ENCODE results near the gene MRPL43. TPM values are rescaled to one million over a fixed set of nuclear protein-coding genes. Genes with fewer than 3 reads are reported as not detected.

The MRPL43 gene
- total and polyA plus RNA-seq, 2 experiments from 2014 or later: 60.4 to 126 TPM

DNA sequence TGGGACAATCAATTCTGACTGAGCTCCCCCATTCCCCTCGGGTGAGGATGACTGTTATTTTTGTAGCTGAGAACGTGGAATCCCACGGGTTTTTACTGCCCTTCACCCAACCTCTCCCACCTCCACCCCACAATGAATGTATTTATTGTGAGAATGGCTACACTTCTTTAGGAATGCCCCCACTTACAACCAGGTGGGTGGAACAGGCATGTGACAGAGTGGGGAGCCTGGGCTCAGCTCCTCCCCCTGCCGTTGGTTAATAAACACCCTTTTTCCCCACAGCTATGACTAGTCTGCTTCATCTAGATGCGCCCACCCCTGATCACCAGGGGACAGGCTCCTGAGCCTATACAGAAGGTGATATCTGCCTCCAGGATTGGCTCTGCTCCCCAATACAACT, 2.0 kb downstream of the MRPL43 start:
- Histone ChIP-seq H4K20me1 (replicated peaks; ENCODE audit: insufficient read depth) (peaks cover 23% of the 10 kb centered on the region), H3K79me2 (replicated peaks; ENCODE audit: insufficient read depth) (peaks cover 42% of the 10 kb centered on the region), H3K36me3 (ENCODE audit: insufficient read depth) (peaks cover 5% of the 10 kb centered on the region), H3K27me3 (ENCODE audit: insufficient read depth) (no peaks in the 10 kb centered on the region), H3K4me2 (no peak overlapping the region), H3F3A (replicated peaks; ENCODE audit: low read depth) (peaks cover 10% of the 10 kb centered on the region; the same call in 1 of the 2 replicates), H3K9me2 (ENCODE audit: insufficient read depth) (no peaks in the 10 kb centered on the region), H3K27ac (ENCODE audit: low read depth) (no peak overlapping the region), H2AFZ (no peak overlapping the region), H3K4me3 (no peak overlapping the region), H3K4me1 (ENCODE audit: insufficient read depth) (no peaks in the 10 kb centered on the region)
- Mint-ChIP-seq H3K27me3 (ENCODE audit: insufficient read depth, low read depth, poor library complexity) (peaks cover 19% of the 10 kb centered on the region), H3K27ac (no peak overlapping the region), H3K9me3 (peaks cover 2% of the 10 kb centered on the region; the same call in 1 of the 3 replicates), H3K4me3 (peak overlapping the region; percentile 97), H3K36me3 (ENCODE audit: low read depth) (peaks cover 26% of the 10 kb centered on the region), H3K4me1 (peaks cover 12% of the 10 kb centered on the region)
- TF ChIP-seq EZH2 (IDR thresholded peaks at IDR 0.05; ENCODE audit: low read depth, unreplicated experiment) (no peak), EZH2phosphoT487 (IDR thresholded peaks at IDR 0.05; ENCODE audit: unreplicated experiment) (no peak), ZNF114 (CRISPR knock-in tag; IDR thresholded peaks at IDR 0.05) (no peak), JUNB (IDR thresholded peaks at IDR 0.05; ENCODE audit: unreplicated experiment) (no peak)
- ATAC-seq (no peak), DNase-seq (ENCODE audit: low spot score) (no peak)

DNA sequence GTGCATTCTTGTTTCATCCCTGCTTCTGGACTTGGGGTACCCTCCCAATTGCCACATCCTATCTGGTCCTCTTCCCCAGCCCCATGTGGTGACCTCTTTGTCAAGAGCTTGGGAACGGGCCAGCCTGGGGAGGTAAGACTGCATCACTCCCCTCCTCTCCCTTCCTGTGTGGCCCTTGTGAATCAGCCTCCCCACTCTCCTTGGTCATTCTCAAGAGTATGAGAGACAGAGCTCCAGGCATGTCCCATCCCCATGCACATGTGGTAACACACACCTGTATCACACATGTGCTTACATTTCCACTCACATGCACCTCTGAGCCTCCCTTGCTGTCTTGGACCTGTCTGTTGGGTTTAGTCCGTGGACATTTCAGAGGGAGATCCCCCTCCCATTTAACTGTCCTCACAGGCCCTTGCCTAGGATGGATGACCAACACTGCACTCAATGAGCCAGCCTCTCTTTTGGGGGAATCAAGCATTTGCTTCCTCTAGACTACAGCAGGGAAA, 2.6 kb downstream of the MRPL43 start:
- Histone ChIP-seq H3K27me3 (ENCODE audit: insufficient read depth) (no peaks in the 10 kb centered on the region), H4K20me1 (replicated peaks; ENCODE audit: insufficient read depth) (peaks cover 17% of the 10 kb centered on the region), H3K4me2 (no peak overlapping the region), H3K4me1 (ENCODE audit: insufficient read depth) (no peaks in the 10 kb centered on the region), H3K27ac (ENCODE audit: low read depth) (no peak overlapping the region), H3K9me2 (ENCODE audit: insufficient read depth) (no peaks in the 10 kb centered on the region), H3K79me2 (replicated peaks; ENCODE audit: insufficient read depth) (peaks cover 36% of the 10 kb centered on the region), H3F3A (replicated peaks; ENCODE audit: low read depth) (peaks cover 7% of the 10 kb centered on the region; the same call in 1 of the 2 replicates), H3K4me3 (no peak overlapping the region), H3K36me3 (ENCODE audit: insufficient read depth) (peaks cover under 1% of the 10 kb centered on the region; the same call in 1 of the 2 replicates), H2AFZ (no peak overlapping the region)
- Mint-ChIP-seq H3K27me3 (ENCODE audit: insufficient read depth, low read depth, poor library complexity) (peaks cover 19% of the 10 kb centered on the region), H3K9me3 (peaks cover 2% of the 10 kb centered on the region; the same call in 1 of the 3 replicates), H3K27ac (no peak overlapping the region), H3K4me1 (peaks cover 12% of the 10 kb centered on the region), H3K36me3 (ENCODE audit: low read depth) (peaks cover 22% of the 10 kb centered on the region), H3K4me3 (no peak overlapping the region)
- ATAC-seq: no peak
- no peak for DNase-seq (ENCODE audit: low spot score)
- TF ChIP-seq, protein P1, sequence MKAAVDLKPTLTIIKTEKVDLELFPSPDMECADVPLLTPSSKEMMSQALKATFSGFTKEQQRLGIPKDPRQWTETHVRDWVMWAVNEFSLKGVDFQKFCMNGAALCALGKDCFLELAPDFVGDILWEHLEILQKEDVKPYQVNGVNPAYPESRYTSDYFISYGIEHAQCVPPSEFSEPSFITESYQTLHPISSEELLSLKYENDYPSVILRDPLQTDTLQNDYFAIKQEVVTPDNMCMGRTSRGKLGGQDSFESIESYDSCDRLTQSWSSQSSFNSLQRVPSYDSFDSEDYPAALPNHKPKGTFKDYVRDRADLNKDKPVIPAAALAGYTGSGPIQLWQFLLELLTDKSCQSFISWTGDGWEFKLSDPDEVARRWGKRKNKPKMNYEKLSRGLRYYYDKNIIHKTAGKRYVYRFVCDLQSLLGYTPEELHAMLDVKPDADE (IDR thresholded peaks at IDR 0.05): no peak
- TF ChIP-seq JUNB (IDR thresholded peaks at IDR 0.05; ENCODE audit: unreplicated experiment) (no peak), ZNF114 (CRISPR knock-in tag; IDR thresholded peaks at IDR 0.05) (no peak), EZH2 (IDR thresholded peaks at IDR 0.05; ENCODE audit: low read depth, unreplicated experiment) (no peak), EZH2phosphoT487 (IDR thresholded peaks at IDR 0.05; ENCODE audit: unreplicated experiment) (no peak), CREB1 (CRISPR knock-in tag; IDR thresholded peaks at IDR 0.05; ENCODE audit: low read depth) (no peak), ZNF331 (CRISPR knock-in tag; IDR thresholded peaks at IDR 0.05; ENCODE audit: low read depth) (no peak), STAT1 (IDR thresholded peaks at IDR 0.05; ENCODE audit: unreplicated experiment) (no peak), POLR2AphosphoS5 (IDR thresholded peaks at IDR 0.05; ENCODE audit: low read depth) (no peak)
- TF ChIP-seq, protein P2, sequence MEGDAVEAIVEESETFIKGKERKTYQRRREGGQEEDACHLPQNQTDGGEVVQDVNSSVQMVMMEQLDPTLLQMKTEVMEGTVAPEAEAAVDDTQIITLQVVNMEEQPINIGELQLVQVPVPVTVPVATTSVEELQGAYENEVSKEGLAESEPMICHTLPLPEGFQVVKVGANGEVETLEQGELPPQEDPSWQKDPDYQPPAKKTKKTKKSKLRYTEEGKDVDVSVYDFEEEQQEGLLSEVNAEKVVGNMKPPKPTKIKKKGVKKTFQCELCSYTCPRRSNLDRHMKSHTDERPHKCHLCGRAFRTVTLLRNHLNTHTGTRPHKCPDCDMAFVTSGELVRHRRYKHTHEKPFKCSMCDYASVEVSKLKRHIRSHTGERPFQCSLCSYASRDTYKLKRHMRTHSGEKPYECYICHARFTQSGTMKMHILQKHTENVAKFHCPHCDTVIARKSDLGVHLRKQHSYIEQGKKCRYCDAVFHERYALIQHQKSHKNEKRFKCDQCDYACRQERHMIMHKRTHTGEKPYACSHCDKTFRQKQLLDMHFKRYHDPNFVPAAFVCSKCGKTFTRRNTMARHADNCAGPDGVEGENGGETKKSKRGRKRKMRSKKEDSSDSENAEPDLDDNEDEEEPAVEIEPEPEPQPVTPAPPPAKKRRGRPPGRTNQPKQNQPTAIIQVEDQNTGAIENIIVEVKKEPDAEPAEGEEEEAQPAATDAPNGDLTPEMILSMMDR (conservative IDR thresholded peaks at IDR 0.05; ENCODE audit: low read depth in 2 of 2): no peak
- TF ChIP-seq, protein P3, sequence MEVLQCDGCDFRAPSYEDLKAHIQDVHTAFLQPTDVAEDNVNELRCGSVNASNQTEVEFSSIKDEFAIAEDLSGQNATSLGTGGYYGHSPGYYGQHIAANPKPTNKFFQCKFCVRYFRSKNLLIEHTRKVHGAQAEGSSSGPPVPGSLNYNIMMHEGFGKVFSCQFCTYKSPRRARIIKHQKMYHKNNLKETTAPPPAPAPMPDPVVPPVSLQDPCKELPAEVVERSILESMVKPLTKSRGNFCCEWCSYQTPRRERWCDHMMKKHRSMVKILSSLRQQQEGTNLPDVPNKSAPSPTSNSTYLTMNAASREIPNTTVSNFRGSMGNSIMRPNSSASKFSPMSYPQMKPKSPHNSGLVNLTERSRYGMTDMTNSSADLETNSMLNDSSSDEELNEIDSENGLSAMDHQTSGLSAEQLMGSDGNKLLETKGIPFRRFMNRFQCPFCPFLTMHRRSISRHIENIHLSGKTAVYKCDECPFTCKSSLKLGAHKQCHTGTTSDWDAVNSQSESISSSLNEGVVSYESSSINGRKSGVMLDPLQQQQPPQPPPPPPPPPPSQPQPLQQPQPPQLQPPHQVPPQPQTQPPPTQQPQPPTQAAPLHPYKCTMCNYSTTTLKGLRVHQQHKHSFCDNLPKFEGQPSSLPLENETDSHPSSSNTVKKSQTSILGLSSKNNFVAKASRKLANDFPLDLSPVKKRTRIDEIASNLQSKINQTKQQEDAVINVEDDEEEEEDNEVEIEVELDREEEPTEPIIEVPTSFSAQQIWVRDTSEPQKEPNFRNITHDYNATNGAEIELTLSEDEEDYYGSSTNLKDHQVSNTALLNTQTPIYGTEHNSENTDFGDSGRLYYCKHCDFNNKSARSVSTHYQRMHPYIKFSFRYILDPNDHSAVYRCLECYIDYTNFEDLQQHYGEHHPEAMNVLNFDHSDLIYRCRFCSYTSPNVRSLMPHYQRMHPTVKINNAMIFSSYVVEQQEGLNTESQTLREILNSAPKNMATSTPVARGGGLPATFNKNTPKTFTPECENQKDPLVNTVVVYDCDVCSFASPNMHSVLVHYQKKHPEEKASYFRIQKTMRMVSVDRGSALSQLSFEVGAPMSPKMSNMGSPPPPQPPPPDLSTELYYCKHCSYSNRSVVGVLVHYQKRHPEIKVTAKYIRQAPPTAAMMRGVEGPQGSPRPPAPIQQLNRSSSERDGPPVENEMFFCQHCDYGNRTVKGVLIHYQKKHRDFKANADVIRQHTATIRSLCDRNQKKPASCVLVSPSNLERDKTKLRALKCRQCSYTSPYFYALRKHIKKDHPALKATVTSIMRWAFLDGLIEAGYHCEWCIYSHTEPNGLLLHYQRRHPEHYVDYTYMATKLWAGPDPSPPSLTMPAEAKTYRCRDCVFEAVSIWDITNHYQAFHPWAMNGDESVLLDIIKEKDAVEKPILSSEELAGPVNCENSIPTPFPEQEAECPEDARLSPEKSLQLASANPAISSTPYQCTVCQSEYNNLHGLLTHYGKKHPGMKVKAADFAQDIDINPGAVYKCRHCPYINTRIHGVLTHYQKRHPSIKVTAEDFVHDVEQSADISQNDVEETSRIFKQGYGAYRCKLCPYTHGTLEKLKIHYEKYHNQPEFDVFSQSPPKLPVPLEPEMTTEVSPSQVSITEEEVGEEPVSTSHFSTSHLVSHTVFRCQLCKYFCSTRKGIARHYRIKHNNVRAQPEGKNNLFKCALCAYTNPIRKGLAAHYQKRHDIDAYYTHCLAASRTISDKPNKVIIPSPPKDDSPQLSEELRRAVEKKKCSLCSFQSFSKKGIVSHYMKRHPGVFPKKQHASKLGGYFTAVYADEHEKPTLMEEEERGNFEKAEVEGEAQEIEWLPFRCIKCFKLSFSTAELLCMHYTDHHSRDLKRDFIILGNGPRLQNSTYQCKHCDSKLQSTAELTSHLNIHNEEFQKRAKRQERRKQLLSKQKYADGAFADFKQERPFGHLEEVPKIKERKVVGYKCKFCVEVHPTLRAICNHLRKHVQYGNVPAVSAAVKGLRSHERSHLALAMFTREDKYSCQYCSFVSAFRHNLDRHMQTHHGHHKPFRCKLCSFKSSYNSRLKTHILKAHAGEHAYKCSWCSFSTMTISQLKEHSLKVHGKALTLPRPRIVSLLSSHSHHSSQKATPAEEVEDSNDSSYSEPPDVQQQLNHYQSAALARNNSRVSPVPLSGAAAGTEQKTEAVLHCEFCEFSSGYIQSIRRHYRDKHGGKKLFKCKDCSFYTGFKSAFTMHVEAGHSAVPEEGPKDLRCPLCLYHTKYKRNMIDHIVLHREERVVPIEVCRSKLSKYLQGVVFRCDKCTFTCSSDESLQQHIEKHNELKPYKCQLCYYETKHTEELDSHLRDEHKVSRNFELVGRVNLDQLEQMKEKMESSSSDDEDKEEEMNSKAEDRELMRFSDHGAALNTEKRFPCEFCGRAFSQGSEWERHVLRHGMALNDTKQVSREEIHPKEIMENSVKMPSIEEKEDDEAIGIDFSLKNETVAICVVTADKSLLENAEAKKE (CRISPR knock-in tag; IDR thresholded peaks at IDR 0.05): no peak
